ENCODE measurements around the gene ADGRD1. TPM values are rescaled to one million over a fixed set of nuclear protein-coding genes. Genes with fewer than 3 reads are reported as not detected.
"Not testable (repeated sequence)": the region's sequence is repeated elsewhere in the genome, so short reads cannot be mapped to it uniquely, and the experiment has no call there.

Gene ADGRD1
- total and polyA plus RNA-seq, 8 donors = 25.6 to 167 (median 33.4) TPM

GRCh38 chr12:130990034-130990433 lies 36.3 kb downstream of the ADGRD1 start:
- intact Hi-C loops (cut with DNase I) = no loop called here
- TF ChIP-seq CTCF (IDR thresholded peaks at IDR 0.05) = no peak

GRCh38 chr12:130992448-130992847 lies 38.7 kb downstream of the ADGRD1 start:
- DNase-seq (peak in 2 of 4 donors; percentile 52 to 83), ATAC-seq (peak; percentile 81)
- no peaks in the 10 kb centered on the region for H3K4me1 ChIP-seq
- peak overlapping the region; percentile 55 to 69 for H3K27ac ChIP-seq
- H3K27me3 ChIP-seq = no peaks in the 10 kb centered on the region
- peaks cover 0 to 4% of the 10 kb centered on the region in 2 donors for H3K36me3 ChIP-seq
- H3K4me3 ChIP-seq = no peak overlapping the region
- intact Hi-C loops (cut with DNase I) = no loop called here
- TF ChIP-seq CTCF (IDR thresholded peaks at IDR 0.05) = no peak
- no peaks in the 10 kb centered on the region for H3K9me3 ChIP-seq

More at GRCh38 chr12:130990034-130990433, 36.3 kb downstream of the ADGRD1 start:
- Histone ChIP-seq H3K36me3 (peaks cover 0 to 9% of the 10 kb centered on the region in 2 donors), H3K4me3 (no peak overlapping the region), H3K27me3 (no peaks in the 10 kb centered on the region), H3K27ac (no peak overlapping the region), H3K9me3 (no peaks in the 10 kb centered on the region), H3K4me1 (no peaks in the 10 kb centered on the region)
- DNase-seq (no peak), ATAC-seq (no peak)

- Histone ChIP-seq H3K9me3 (no peaks in the 10 kb centered on the region), H3K4me3 (no peak overlapping the region), H3K27me3 (no peaks in the 10 kb centered on the region), H3K27ac (peak overlapping the region; percentile 55 to 69), H3K36me3 (peaks cover 0 to 4% of the 10 kb centered on the region in 2 donors), H3K4me1 (no peaks in the 10 kb centered on the region)
- ATAC-seq = peak; percentile 73
- intact Hi-C loops (cut with DNase I) = no loop called here
- DNase-seq = peak in 1 of 4 donors; percentile 74
- no peak for TF ChIP-seq CTCF (IDR thresholded peaks at IDR 0.05)
Observed at GRCh38 chr12:130992979-130993538, 39.4 kb downstream of the ADGRD1 start.

- H3K36me3 ChIP-seq = peaks cover 0 to 4% of the 10 kb centered on the region in 2 donors
- H3K4me3 ChIP-seq = no peak overlapping the region
- intact Hi-C loops (cut with DNase I) = no loop called here
- H3K27me3 ChIP-seq = no peaks in the 10 kb centered on the region
- no peak for TF ChIP-seq CTCF (IDR thresholded peaks at IDR 0.05)
- H3K27ac ChIP-seq = peak overlapping the region; percentile 18 to 53
- peak; percentile 39 for ATAC-seq
- DNase-seq = no peak
- H3K4me1 ChIP-seq = no peaks in the 10 kb centered on the region
- H3K9me3 ChIP-seq = no peaks in the 10 kb centered on the region
Observed at GRCh38 chr12:130993759-130994670, 40.3 kb downstream of the ADGRD1 start.

GRCh38 chr12:130994821-130995375 lies 41.2 kb downstream of the ADGRD1 start:
- no peaks in the 10 kb centered on the region for H3K27me3 ChIP-seq
- H3K4me1 ChIP-seq = no peaks in the 10 kb centered on the region
- intact Hi-C loops (cut with DNase I) = no loop called here
- peak; percentile 6 for ATAC-seq
- H3K4me3 ChIP-seq = no peak overlapping the region
- H3K36me3 ChIP-seq = no peaks in the 10 kb centered on the region
- H3K27ac ChIP-seq = peak overlapping the region in 1 of 2 donors; percentile 19
- no peak for DNase-seq
- no peak for TF ChIP-seq CTCF (IDR thresholded peaks at IDR 0.05)
- H3K9me3 ChIP-seq = no peaks in the 10 kb centered on the region

GRCh38 chr12:130995386-130995969 lies 41.8 kb downstream of the ADGRD1 start:
- intact Hi-C loops (cut with DNase I); DNase-seq; H3K4me1 ChIP-seq; ATAC-seq; H3K9me3 ChIP-seq; H3K4me3 ChIP-seq; H3K36me3 ChIP-seq; H3K27me3 ChIP-seq: not testable (repeated sequence)
- peak overlapping the region in 1 of 2 donors; percentile 19 for H3K27ac ChIP-seq

Data from left lung (tissue), 10 donors.